ENCODE results near the gene TEX50.
"Not testable (repeated sequence)": the region's sequence is repeated elsewhere in the genome, so short reads cannot be mapped to it uniquely, and the experiment has no call there.

Gene TEX50

GRCh38 chr1:173616859-173617258, 18.3 kb upstream of the TEX50 start:
- H3K4me3 ChIP-seq (ENCODE audit: low read depth, low read length) = no peak overlapping the region
- no peak for DNase-seq (ENCODE audit: low read depth)
- no peak for TF ChIP-seq CTCF (IDR thresholded peaks at IDR 0.05; ENCODE audit: control insufficient read depth, extremely low read depth, insufficient read depth)

GRCh38 chr1:173627269-173627668, 7.9 kb upstream of the TEX50 start:
- DNase-seq (ENCODE audit: low read depth) = no peak
- no peak for TF ChIP-seq CTCF (IDR thresholded peaks at IDR 0.05; ENCODE audit: control insufficient read depth, extremely low read depth, insufficient read depth)
- H3K4me3 ChIP-seq (ENCODE audit: low read depth, low read length) = no peak overlapping the region

GRCh38 chr1:173628888-173629287, 6.2 kb upstream of the TEX50 start:
- no peak for TF ChIP-seq CTCF (IDR thresholded peaks at IDR 0.05; ENCODE audit: control insufficient read depth, extremely low read depth, insufficient read depth)
- no peak overlapping the region for H3K4me3 ChIP-seq (ENCODE audit: low read depth, low read length)

GRCh38 chr1:173637236-173638042, 2.3 kb downstream of the TEX50 start:
- H3K4me3 ChIP-seq (ENCODE audit: low read depth, low read length); DNase-seq (ENCODE audit: low read depth): not testable (repeated sequence)

More at GRCh38 chr1:173628888-173629287, 6.2 kb upstream of the TEX50 start:
- no peak for DNase-seq (ENCODE audit: low read depth)

- TF ChIP-seq CTCF (IDR thresholded peaks at IDR 0.05; ENCODE audit: control insufficient read depth, extremely low read depth, insufficient read depth) = no peak
- H3K4me3 ChIP-seq (ENCODE audit: low read depth, low read length) = no peak overlapping the region
- DNase-seq (ENCODE audit: low read depth) = no peak
These were observed 3.2 kb downstream of the TEX50 start for GRCh38 chr1:173638043-173639021.

GRCh38 chr1:173639102-173639501, 4.0 kb downstream of the TEX50 start:
- no peak for TF ChIP-seq CTCF (IDR thresholded peaks at IDR 0.05; ENCODE audit: control insufficient read depth, extremely low read depth, insufficient read depth)
- no peak for DNase-seq (ENCODE audit: low read depth)

GRCh38 chr1:173642450-173643139, 7.5 kb downstream of the TEX50 start:
- DNase-seq (ENCODE audit: low read depth); H3K4me3 ChIP-seq (ENCODE audit: low read depth, low read length): not testable (repeated sequence)

More at GRCh38 chr1:173639102-173639501, 4.0 kb downstream of the TEX50 start:
- no peak overlapping the region for H3K4me3 ChIP-seq (ENCODE audit: low read depth, low read length)
